HG02759 (cell line): Measurements from ENCODE around the gene KRTAP2-1.
"Not testable (repeated sequence)": the region's sequence is repeated elsewhere in the genome, so short reads cannot be mapped to it uniquely, and the experiment has no call there.

ENCODE experiments used
- ATAC-seq: cut with Tn5 transposase; IDR thresholded peaks from one replicate; pipeline ENCODE4 v1.9.1; 2021; ENCODE audit warnings: mild to moderate bottlenecking, moderate library complexity; ENCODE audit not compliant: unreplicated experiment

The KRTAP2-1 gene

GRCh38 chr17:41058741-41059140, 11.6 kb upstream of the KRTAP2-1 start:
- ATAC-seq, result no peak

DNA sequence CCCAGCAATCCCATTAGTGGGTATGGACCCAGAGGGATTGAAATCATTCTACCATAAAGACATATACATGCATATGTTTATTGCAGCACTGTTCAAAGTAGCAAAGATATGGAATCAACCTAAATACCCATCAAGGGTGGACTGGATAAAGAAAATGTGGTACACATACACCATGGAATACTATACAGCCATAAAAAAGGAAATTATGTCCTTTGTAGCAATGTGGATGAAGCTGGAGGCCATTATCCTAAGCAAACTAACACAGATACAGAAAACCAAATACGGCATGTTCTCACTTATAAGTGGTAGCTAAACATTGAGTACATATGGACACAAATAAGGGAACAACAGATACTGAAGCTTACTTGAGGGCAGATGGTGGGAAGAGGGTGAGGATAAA, 10.4 kb upstream of the KRTAP2-1 start:
- no peak for ATAC-seq

- ATAC-seq, result not testable (repeated sequence)
Measured at GRCh38 chr17:41055130-41055529, 8.0 kb upstream of the KRTAP2-1 start, which contains the start of gene KRTAP2-2. TSS of gene KRTAP2-2 (minus strand) at chr17:41055230. CDS start at chr17:41055211, 19 bp downstream.

DNA sequence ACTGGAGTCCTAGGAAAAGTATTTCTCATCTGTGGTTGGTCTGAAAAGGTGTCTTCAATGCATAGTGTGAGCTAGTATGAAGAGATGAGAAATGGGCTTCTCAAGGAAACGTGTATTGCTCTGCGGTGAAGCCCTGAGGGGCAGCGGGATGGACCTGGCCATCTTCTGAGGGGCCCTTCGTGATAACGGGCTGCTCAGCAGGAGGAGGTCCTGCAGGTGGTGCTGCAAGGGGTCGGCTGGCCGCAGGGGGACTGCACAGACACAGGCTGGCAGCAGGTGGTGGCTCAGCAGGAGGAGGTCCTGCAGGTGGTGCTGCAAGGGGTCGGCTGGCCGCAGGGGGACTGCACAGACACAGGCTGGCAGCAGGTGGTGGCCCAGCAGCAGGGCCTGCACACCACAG, 7.4 kb upstream of the KRTAP2-1 start:
- not testable (repeated sequence) for ATAC-seq

- ATAC-seq, result no peak
Measured at GRCh38 chr17:41054025-41054424, 6.9 kb upstream of the KRTAP2-1 start.

- ATAC-seq, result no peak
Measured at GRCh38 chr17:41052566-41052965, 5.5 kb upstream of the KRTAP2-1 start.

GRCh38 chr17:41049110-41049509, 2.0 kb upstream of the KRTAP2-1 start:
- ATAC-seq, result no peak

- ATAC-seq, result no peak
Measured at GRCh38 chr17:41048441-41048840, 1.3 kb upstream of the KRTAP2-1 start.

DNA sequence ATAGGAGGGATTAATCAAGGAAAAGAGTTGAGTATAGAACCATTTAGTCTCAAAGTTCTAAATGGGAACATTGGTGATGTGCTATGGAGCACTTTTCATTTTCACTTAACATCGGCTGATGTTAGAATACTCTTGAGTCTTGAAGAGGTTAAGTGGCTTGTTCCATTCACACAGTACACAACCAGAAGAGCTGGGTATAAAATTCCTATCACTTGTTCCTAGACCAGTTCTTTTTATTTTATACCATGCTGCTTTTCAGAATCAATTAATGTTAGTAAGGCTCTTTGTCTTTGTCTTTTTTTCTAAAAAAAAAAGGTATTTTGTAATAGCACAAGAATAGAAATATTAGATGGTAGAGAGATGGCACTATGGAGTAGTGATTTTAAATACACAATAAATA, 4.2 kb downstream of the KRTAP2-1 start:
- ATAC-seq, result no peak

DNA sequence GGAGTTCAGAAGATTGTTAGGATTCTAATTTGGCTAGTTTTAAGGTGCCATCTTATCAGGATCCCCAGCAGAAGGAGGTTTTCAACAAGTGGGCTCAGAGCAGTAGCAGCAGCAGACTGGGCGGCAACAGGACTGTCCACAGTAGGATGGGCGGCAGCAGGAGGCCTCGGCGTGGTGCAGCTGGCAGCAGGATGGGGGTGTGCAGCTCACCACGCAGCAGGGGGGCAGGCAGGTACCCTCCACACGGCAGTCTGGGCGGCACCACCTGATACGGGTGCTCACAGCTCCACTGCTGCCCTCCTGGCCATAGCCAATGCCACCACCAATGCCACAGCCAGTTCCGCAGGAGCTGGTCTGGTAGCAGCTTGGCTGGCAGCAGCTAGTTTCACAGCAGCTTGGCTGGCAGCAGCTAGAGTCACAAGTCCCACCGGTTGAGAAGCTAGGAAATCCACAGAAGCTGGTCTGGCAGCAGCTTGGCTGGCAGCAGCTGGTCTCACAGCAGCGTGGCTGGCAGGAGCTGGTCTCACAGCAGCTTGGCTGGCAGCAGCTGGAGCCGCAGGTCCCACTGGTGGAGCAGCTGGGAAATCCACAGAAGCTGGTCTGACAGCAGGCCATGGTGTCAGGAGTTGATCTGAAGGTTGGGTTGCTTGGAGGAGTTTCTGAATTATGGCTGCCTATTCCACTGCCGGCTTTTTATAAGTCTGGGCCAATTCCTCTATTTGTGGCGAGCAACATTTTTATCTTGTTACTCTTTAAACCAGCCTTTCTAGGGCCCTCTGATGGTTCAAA, 6.1 kb downstream of the KRTAP2-1 start, which contains the start of gene KRTAP1-1:
TSS of gene KRTAP1-1 (minus strand) at position 668 of the 789 bp plus-strand sequence. CDS start at position 615, 53 bp downstream.
- not testable (repeated sequence) for ATAC-seq

DNA sequence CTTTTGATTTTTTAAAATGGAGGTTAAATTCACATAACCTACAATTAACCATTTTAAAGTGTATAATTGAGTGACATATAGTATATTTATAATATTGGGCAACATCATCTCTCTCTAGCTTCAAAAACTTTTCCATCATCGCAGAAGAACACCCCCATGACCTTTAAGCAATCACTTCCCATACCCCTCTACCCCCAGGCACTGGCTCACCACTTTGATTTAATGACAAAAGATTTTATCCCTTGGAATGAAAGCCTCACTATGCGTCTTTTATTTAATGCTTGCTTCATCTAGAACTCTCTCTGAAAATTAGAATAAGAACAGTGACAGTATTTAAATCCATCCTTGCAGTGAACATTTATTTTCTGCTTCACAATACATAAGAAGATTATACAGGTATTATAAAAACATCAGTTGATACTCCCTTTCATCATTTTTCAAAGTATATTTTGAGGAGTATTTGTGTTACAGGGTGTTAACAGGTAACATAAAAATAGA, 9.2 kb downstream of the KRTAP2-1 start:
- ATAC-seq, result no peak

DNA sequence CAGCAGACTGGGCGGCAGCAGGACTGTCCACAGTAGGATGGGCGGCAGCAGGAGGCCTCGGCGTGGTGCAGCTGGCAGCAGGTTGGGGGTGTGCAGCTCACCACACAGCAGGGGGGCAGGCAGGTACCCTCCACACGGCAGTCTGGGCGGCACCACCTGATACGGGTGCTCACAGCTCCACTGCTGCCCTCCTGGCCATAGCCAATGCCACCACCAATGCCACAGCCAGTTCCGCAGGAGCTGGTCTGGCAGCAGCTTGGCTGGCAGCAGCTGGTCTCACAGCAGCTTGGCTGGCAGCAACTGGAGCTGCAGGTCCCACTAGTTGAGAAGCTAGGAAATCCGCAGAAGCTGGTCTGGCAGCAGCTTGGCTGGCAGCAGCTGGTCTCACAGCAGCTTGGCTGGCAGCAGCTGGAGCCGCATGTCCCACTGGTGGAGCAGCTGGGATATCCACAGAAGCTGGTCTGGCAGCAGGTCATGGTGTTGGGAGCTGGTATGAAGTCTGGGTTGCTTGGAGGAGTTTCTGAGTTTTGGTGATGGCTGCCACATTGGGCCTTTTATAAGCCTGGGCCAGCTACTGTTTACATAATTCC, 12.7 kb downstream of the KRTAP2-1 start, which contains the start of gene KRTAP1-3:
TSS of gene KRTAP1-3 (minus strand) at position 529 of the 590 bp plus-strand sequence. CDS start at position 476, 53 bp downstream.
- ATAC-seq, result not testable (repeated sequence)

GRCh38 chr17:41029633-41030245, 17.4 kb downstream of the KRTAP2-1 start, which contains the start of gene KRTAP1-4:
TSS of gene KRTAP1-4 (minus strand) at chr17:41030195. CDS start at chr17:41030078, 117 bp downstream.
- ATAC-seq, result no peak

DNA sequence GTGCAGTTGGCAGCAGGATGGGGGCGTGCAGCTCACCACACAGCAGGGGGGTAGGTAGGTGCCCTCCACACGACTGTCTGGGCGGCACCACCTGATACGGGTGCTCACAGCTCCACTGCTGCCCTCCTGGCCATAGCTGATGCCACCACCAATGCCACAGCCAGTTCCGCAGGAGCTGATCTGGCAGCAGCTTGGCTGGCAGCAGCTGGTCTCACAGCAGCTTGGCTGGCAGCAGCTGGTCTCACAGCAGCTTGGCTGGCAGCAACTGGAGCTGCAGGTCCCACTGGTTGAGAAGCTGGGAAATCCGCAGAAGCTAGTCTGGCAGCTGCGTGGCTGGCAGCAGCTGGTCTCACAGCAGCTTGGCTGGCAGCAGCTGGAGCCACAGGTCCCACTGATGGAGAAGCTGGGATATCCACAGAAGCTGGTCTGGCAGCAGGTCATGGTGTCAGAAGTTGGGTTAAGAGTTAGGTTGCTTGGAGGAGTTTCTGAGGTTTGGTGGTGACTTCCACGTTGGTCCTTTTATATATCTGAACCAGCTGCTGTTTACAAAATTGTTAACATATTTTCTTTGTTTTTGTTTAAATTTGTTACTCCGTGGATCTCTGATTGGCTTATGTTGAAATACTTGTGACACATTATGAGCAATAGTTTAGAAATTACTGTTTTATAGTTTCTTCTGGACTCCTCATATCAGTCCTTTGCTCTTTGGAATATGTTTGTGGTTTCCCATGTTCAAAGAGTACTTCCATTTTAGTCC, 20.2 kb downstream of the KRTAP2-1 start, which contains the start of gene KRTAP1-5:
TSS of gene KRTAP1-5 (minus strand) at position 494 of the 757 bp plus-strand sequence. CDS start at position 441, 53 bp downstream.
- no peak for ATAC-seq

DNA sequence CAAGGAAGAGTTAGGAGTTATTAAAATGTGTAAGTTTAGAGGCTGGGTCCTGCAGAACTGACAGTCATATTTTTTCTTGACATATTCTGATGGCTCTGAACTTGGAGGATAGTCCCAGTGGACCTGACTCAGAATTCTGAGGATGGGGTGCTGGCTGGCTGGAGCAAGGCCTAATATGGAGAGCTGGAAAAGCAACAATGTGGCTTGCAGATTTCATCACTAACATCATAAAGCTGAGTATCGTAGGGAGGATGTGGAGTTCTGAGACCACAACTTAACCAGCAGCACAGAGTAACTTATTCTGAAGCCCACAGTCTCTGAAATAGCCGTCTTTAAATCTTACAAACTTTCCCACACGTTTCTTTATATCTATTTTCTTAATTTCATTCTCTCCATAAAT, 22.4 kb downstream of the KRTAP2-1 start:
- no peak for ATAC-seq

DNA sequence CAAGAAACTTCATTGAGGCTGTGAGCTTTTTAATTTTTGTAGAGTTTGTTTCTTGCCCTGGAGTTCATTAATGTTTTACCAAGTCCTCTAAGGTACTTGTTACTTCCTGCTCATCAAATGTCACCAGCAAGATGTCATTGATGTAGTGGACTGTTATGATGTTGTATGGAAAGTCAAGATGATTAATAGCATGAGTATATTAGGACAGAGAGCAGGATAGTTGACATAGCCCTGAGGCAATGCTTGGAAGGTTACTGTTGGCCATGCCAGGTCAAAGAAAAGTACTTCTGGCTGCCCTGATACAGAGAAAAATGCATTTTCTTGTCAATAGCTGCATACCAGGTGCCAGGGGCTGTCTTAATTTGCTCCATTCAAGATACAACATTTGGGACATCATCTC, 26.8 kb downstream of the KRTAP2-1 start:
- ATAC-seq, result no peak

DNA sequence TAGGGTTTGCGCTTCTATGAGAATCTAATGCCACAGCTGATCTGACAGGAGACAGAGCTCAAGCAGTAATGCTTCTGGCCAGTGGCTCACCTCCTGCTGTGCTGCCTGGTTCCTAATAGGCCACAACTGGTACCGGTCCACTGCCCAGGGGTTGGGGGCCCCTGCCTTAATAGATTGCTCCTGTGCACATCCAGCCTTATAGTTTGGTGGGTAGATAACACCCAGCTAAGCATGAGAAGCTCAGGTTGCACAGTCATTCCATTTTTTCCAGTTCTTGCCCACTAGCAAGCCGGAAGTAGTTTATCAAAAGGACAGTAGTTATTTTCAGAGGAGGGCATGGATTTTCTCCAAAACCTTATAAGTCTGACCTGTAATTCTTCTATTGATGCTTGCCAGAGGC, 27.7 kb downstream of the KRTAP2-1 start:
- no peak for ATAC-seq

DNA sequence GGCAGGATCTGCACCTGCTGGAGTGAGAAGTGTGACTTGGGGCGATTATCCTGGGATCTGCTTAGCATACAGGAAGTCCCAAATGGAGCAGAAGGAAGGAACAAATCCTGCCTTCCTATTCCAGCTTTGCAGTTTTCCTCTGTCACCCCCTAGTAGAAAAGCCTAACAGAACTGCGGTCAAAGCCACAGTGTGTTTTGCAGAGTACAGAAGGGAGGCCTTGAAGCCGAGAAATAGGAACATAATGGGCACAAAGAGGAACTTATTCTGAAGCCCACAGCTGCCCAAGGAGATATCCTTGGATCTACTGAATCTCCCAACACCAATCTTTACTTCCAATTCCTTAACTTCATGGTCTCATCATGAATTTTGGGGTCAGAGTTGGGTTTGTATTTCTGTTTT, 28.6 kb downstream of the KRTAP2-1 start:
- ATAC-seq, result no peak

GRCh38 chr17:41016578-41017215, 30.4 kb downstream of the KRTAP2-1 start:
- ATAC-seq, result no peak

DNA sequence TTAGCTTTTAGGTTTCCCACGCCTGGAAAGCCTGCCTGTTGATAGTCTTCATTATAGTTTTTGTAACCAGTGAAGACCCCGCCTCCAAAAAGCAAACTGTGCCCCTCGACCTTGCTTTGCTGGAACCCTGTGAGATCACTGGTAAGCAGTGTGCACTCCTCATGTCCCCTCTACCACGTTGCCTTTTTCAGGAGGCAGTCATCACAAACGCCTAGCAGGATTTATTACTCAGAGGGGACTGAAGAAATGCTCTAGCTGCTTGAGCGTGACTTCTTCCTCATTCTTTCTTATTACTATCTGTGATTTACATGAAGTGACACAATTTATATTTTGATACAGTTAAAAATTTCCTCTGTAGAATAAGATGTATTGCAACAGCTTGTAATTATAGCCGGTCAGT, 31.7 kb downstream of the KRTAP2-1 start:
- no peak for ATAC-seq
